GM23248 (cell line): ENCODE results near the gene CDH13. TPM values are rescaled to one million over a fixed set of nuclear protein-coding genes. Genes with fewer than 3 reads are reported as not detected.
A peak's percentile ranks its signal among the peaks of the same experiment; 100 is the strongest.

Experiments
- DNase-seq: peaks from one replicate; pipeline ENCODE4 v3.0.0-alpha.2; 2015
- H2AFZ ChIP-seq: fragments of 200-600 bp; sonication (generic); 2 replicates; pipeline ENCODE4 v1.6.1; 2016; ENCODE audit warnings: antibody characterized with exemption
- H3F3A ChIP-seq: fragments of 200-600 bp; sonication (generic); 2 replicates; pipeline ENCODE4 v1.6.1; 2016; ENCODE audit warnings: mild to moderate bottlenecking, antibody characterized with exemption, mixed run types; ENCODE audit not compliant: insufficient read depth
- H3K27ac ChIP-seq: fragments of 200-600 bp; sonication (generic); 2 replicates; pipeline ENCODE4 v1.5.1; 2016; ENCODE audit warnings: mild to moderate bottlenecking
- H3K27me3 ChIP-seq: fragments of 200-600 bp; sonication (generic); replicated peaks from 2 replicates; pipeline ENCODE4 v1.6.1; 2016; ENCODE audit warnings: mild to moderate bottlenecking; ENCODE audit not compliant: insufficient read depth
- H3K36me3 ChIP-seq: fragments of 200-600 bp; sonication (generic); 2 replicates; pipeline ENCODE4 v1.6.1; 2016; ENCODE audit warnings: low read depth, mild to moderate bottlenecking
- H3K4me1 ChIP-seq: fragments of 200-600 bp; sonication (generic); 2 replicates; pipeline ENCODE4 v1.6.1; 2016; ENCODE audit warnings: mild to moderate bottlenecking; ENCODE audit not compliant: insufficient read depth
- H3K4me2 ChIP-seq: fragments of 200-600 bp; sonication (generic); one replicate; pipeline ENCODE4 v1.6.1; 2016; ENCODE audit warnings: mild to moderate bottlenecking; ENCODE audit not compliant: unreplicated experiment
- H3K4me3 ChIP-seq: fragments of 200-600 bp; sonication (generic); 2 replicates; pipeline ENCODE4 v1.5.1; 2016; ENCODE audit warnings: mild to moderate bottlenecking
- H3K79me2 ChIP-seq: fragments of 200-600 bp; sonication (generic); 2 replicates; pipeline ENCODE4 v1.6.1; 2016; ENCODE audit warnings: mild to moderate bottlenecking; ENCODE audit not compliant: insufficient read depth
- H3K9ac ChIP-seq: fragments of 200-600 bp; sonication (generic); 2 replicates; pipeline ENCODE4 v1.6.1; 2016; ENCODE audit warnings: mild to moderate bottlenecking
- H3K9me2 ChIP-seq: fragments of 200-600 bp; sonication (generic); 2 replicates; pipeline ENCODE4 v1.6.1; 2016; ENCODE audit warnings: mixed run types, mild to moderate bottlenecking, moderate library complexity; ENCODE audit not compliant: insufficient read depth
- H3K9me3 ChIP-seq: fragments of 200-600 bp; sonication (generic); one replicate; pipeline ENCODE4 v1.6.1; 2017; ENCODE audit warnings: low read depth
- H4K20me1 ChIP-seq: fragments of 200-600 bp; sonication (generic); 2 replicates; pipeline ENCODE4 v1.6.0; 2016; ENCODE audit not compliant: insufficient read depth
- EZH2 ChIP-seq: fragments of 200-600 bp; sonication (generic); IDR thresholded peaks from 2 replicates; pipeline ENCODE4 v1.6.1; 2018; ENCODE audit warnings: antibody characterized with exemption, mild to moderate bottlenecking; ENCODE audit not compliant: insufficient read depth, poor library complexity, severe bottlenecking
- EZH2phosphoT487 ChIP-seq: fragments of 200-600 bp; sonication (generic); IDR thresholded peaks from 2 replicates; pipeline ENCODE4 v1.6.1; 2018; ENCODE audit warnings: antibody characterized with exemption, moderate library complexity, mild to moderate bottlenecking, low read depth; ENCODE audit not compliant: insufficient read depth
- WGBS, 2 experiments: methylation state at CpG; one replicate each; pipeline ENCODE4 v1.1.6; 2015 to 2017; ENCODE audit warnings: low lambda C conversion rate in 2 of 2, low coverage in 1 of 2; ENCODE audit errors: missing lambda C conversion rate in 2 of 2; 5-methylcytosine and 5-hydroxymethylcytosine counted together
- in situ Hi-C: fragments of 300-500 bp; cut with MboI; formaldehyde crosslinking; loops from 2 replicates; pipeline ENCODE4 v1.15.0; 2020
- polyA plus RNA-seq: library from polyadenylated mRNA; unstranded; fragments of >200 nt; fragmentation: Nextera tagmentation; extraction: Ambion mirVana; gene quantifications from 2 replicates; pipeline ENCODE4 v1.2.1, GENCODE V29; 2016
- total RNA-seq: library from RNA; depleted of rRNA; stranded (reverse); fragments of >200 nt; shearing (Covaris generic); gene quantifications from 2 replicates; pipeline ENCODE4 v1.2.3, GENCODE V29; 2014

The CDH13 gene
- total and polyA plus RNA-seq, 2 experiments from 2014 or later = 51.0 to 52.8 TPM

DNA sequence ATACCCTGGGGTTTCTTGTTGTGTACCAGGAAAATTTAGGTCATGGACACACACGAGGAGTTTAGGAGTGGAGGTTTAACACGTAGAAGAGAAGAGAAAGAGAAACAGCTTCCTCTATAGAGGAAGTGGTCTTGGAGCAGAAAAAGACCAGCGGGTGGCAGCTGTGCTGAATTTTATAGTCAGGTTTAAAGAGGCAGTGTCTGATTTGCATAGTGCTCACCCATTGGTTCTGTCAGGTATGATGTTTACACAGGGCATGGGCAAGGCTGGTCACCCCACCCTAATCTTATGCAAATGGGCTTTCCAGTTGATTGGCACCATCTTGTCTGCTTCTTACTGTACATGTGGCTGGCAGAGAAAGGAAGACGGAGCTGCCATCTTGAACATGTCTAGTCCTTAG lies 309.0 kb downstream of the CDH13 start:
- in situ Hi-C loops = no loop called here
- 83 to 85% methylated on average over 4 of the region's 4 CpGs for WGBS, 2 experiments

DNA sequence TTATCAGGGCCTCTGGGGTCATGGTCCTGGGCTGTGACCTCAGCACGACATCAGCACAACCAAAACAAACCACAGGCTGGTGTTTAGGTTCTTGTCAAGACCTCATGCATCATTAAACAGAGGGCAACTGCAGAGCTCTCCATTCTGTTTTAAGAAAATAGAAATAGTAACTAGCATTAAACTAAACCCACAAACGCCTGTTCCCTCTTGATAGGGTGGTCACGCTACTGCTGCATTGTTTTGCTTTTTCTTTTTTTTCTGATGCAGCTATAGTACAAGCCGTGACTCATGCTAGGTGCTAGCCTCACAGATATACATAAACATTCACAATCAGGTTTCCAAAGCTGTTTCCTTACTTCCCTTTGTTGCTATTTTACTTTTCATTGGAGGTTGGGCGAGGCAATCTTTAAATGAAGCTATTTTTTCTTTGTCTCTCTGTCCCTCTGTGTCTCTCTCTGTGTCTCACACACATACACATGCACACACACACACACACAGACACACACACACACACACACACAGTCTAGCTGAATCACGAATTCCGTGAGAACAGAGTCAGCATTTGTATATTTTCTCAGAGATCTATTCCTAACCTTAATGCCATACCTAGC lies 310.3 kb downstream of the CDH13 start:
- peak; percentile 61 for DNase-seq
- no peak overlapping the region for H3K27ac ChIP-seq

More for the DNA sequence above, 309.0 kb downstream of the CDH13 start:
- DNase-seq = no peak
- H3K36me3 ChIP-seq = no peaks in the 10 kb centered on the region
- H3K79me2 ChIP-seq = no peaks in the 10 kb centered on the region
- H3K9me2 ChIP-seq = no peaks in the 10 kb centered on the region
- H3K4me1 ChIP-seq = 0 out of 2 replicates have a peak, but pooled peaks cover 6% of the 10 kb centered on the region
- H3K9ac ChIP-seq = no peak overlapping the region
- H3K4me2 ChIP-seq = no peak overlapping the region
- TF ChIP-seq EZH2 (no peak), EZH2phosphoT487 (no peak)
- H3K27ac ChIP-seq = no peak overlapping the region
- H4K20me1 ChIP-seq = no peaks in the 10 kb centered on the region
- no peak overlapping the region for H3K4me3 ChIP-seq
- no peaks in the 10 kb centered on the region for H3K27me3 ChIP-seq
- H3K9me3 ChIP-seq = no peaks in the 10 kb centered on the region
- no peak overlapping the region for H2AFZ ChIP-seq
- H3F3A ChIP-seq = no peaks in the 10 kb centered on the region; the same call in 1 of the 2 replicates

DNA sequence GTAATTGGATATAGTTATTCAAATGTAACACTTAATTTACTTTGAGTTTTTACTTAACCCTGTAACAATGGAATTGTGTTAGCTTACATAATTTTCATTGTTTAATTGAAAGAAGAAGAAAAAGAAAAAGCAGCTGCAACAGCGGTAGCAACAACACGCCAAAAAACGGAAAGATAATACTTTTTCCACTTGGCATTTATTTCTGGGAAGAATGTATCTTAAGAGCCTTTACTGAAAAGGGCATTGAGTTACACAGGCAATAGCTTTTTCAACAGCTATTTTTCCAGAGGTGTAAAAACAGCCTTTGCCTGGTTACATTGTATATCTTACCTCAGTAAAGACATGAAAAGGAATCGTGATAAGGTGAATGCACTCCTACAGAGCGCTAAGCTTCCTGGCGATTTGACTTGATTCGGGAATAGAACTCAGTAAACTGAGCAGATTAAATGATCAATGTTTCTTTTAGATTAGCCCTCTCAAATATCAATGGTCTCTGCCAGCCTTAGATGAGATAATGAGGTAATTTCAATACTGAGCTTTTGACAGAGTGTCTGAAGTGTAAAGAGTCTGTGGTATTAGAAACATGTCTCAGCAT lies 311.3 kb downstream of the CDH13 start:
- 76 to 84% methylated on average over 7 of the region's 7 CpGs for WGBS, 2 experiments

More for the DNA sequence above, 310.3 kb downstream of the CDH13 start:
- in situ Hi-C loops = no loop called here
- Histone ChIP-seq H3K4me3 (no peak overlapping the region), H3K9me2 (no peaks in the 10 kb centered on the region), H3K9me3 (no peaks in the 10 kb centered on the region), H3K36me3 (no peaks in the 10 kb centered on the region), H3F3A (no peaks in the 10 kb centered on the region; the same call in 1 of the 2 replicates), H2AFZ (no peak overlapping the region), H3K4me1 (0 out of 2 replicates have a peak, but pooled peaks cover 6% of the 10 kb centered on the region), H3K79me2 (no peaks in the 10 kb centered on the region), H3K27me3 (no peaks in the 10 kb centered on the region), H3K9ac (no peak overlapping the region), H4K20me1 (no peaks in the 10 kb centered on the region), H3K4me2 (no peak overlapping the region)
- 63 to 67% methylated on average over 7 of the region's 7 CpGs for WGBS, 2 experiments
- TF ChIP-seq EZH2phosphoT487 (no peak), EZH2 (no peak)

DNA sequence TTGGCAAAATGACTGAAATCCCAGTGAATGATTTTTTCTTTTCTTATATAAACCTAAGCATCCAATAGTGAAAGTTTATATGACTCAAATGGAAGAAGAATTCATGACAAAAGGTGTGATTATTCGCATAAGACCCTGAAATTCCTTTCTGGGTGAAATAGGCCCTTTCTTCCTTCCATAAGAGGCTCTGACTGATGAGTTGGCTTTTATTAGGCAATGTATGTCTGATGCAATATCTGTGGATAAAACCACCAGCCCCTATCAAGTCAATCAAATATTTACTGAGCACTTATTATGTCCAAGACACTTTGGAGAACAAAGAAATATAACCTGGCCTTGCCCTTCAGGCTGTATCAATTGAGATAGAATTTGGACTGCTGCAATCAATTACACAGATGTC lies 316.6 kb downstream of the CDH13 start:
- H3K27ac ChIP-seq = no peak overlapping the region
- WGBS, 2 experiments = 86 to 90% methylated on average over 1 of the region's 1 CpG
- H3K27me3 ChIP-seq = no peaks in the 10 kb centered on the region
- no peaks in the 10 kb centered on the region for H3K36me3 ChIP-seq
- H3K9me2 ChIP-seq = no peaks in the 10 kb centered on the region
- in situ Hi-C loops = no loop called here
- H3K4me2 ChIP-seq = no peak overlapping the region
- no peak overlapping the region for H3K9ac ChIP-seq
- H3K4me1 ChIP-seq = 0 out of 2 replicates have a peak, but pooled peaks cover 5% of the 10 kb centered on the region
- no peaks in the 10 kb centered on the region for H4K20me1 ChIP-seq
- no peaks in the 10 kb centered on the region for H3K79me2 ChIP-seq
- no peaks in the 10 kb centered on the region for H3K9me3 ChIP-seq
- H3F3A ChIP-seq = peaks cover 7% of the 10 kb centered on the region; the same call in 1 of the 2 replicates
- no peak overlapping the region for H3K4me3 ChIP-seq
- no peak overlapping the region for H2AFZ ChIP-seq
- DNase-seq = peak; percentile 21
- TF ChIP-seq EZH2 (no peak), EZH2phosphoT487 (no peak)

More for the DNA sequence above, 311.3 kb downstream of the CDH13 start:
- Histone ChIP-seq H3K4me1 (0 out of 2 replicates have a peak, but pooled peaks cover 6% of the 10 kb centered on the region), H3K9me2 (no peaks in the 10 kb centered on the region), H3K27ac (no peak overlapping the region), H4K20me1 (no peaks in the 10 kb centered on the region), H3F3A (no peaks in the 10 kb centered on the region; the same call in 1 of the 2 replicates), H3K36me3 (no peaks in the 10 kb centered on the region), H3K27me3 (no peaks in the 10 kb centered on the region), H3K4me2 (no peak overlapping the region), H3K4me3 (no peak overlapping the region), H2AFZ (no peak overlapping the region), H3K9me3 (no peaks in the 10 kb centered on the region), H3K9ac (no peak overlapping the region), H3K79me2 (no peaks in the 10 kb centered on the region)
- TF ChIP-seq EZH2phosphoT487 (no peak), EZH2 (no peak)
- in situ Hi-C loops = no loop called here
- DNase-seq = no peak
